Uterus (tissue), 4 donors: ENCODE results near the gene ABCC4. TPM values are rescaled to one million over a fixed set of nuclear protein-coding genes. Genes with fewer than 3 reads are reported as not detected.

ENCODE experiments used
- DNase-seq, 2 donors: peaks; one replicate each; pipeline ENCODE4 v3.0.0-alpha.2; 2019 to 2020
- H3K27ac ChIP-seq, 2 donors: fragments of 200-600 bp; sonication (generic); 1 replicate in 1 of 2; 2 replicates in 1 of 2; pipeline ENCODE4 v1.5.1; 2016 to 2018
- H3K27me3 ChIP-seq, 2 donors: fragments of 200-600 bp; sonication (generic); one replicate each; pipeline ENCODE4 v1.5.1; 2018 to 2019; ENCODE audit warnings: control low read depth in 1 of 2
- H3K36me3 ChIP-seq, 2 donors: fragments of 200-600 bp; sonication (generic); one replicate each; pipeline ENCODE4 v1.5.1; 2019; ENCODE audit warnings: control low read depth in 1 of 2
- H3K4me1 ChIP-seq, 2 donors: fragments of 200-600 bp; sonication (generic); one replicate each; pipeline ENCODE4 v1.5.1; 2018 to 2019; ENCODE audit warnings: control low read depth in 1 of 2
- H3K4me3 ChIP-seq, 2 donors: fragments of 200-600 bp; sonication (generic); 1 replicate in 1 of 2; 2 replicates in 1 of 2; pipeline ENCODE4 v1.5.1; 2018 to 2019; ENCODE audit warnings: mild to moderate bottlenecking in 1 of 2
- H3K9me3 ChIP-seq, 2 donors: fragments of 200-600 bp; sonication (generic); one replicate each; pipeline ENCODE4 v1.5.1; 2019; ENCODE audit warnings: control low read depth in 1 of 2
- POLR2A ChIP-seq, 2 donors: fragments of 450-650 bp; IDR thresholded peaks; one replicate each; pipeline ENCODE4 v1.6.1; 2016; ENCODE audit warnings: antibody characterized with exemption in 2 of 2, mild to moderate bottlenecking in 1 of 2, moderate library complexity in 1 of 2
- intact Hi-C: fragments of 100-400 bp; cut with DNase I; formaldehyde crosslinking; loops from one replicate; pipeline ENCODE4 v1.15.1; 2023; ENCODE audit warnings: low total_unique reads
- total RNA-seq, 4 donors: library from RNA; depleted of rRNA in 3 of 4; stranded (reverse); fragments of >200 nt in 3 of 4; gene quantifications; one replicate each; pipeline versions ENCODE4 v1.1.0 to v1.2.4, GENCODE V29; 2014 to 2023
- TF ChIP-seq, protein P1 (sequence below), 4 experiments: fragments of 200-600 bp in 2 of 4; fragments of 450-650 bp in 2 of 4; sonication (generic) in 2 of 4; IDR thresholded peaks; one replicate each; pipeline ENCODE4 v1.5.1; 2016 to 2019; ENCODE audit warnings: antibody characterized with exemption in 4 of 4, mild to moderate bottlenecking in 2 of 4, moderate library complexity in 1 of 4
- donor health status: DM: yes; HTN: yes; CAD: no.

The ABCC4 gene
- total RNA-seq, 4 donors from 2014 or later, result 13.8 to 37.7 (median 25.3) TPM

DNA sequence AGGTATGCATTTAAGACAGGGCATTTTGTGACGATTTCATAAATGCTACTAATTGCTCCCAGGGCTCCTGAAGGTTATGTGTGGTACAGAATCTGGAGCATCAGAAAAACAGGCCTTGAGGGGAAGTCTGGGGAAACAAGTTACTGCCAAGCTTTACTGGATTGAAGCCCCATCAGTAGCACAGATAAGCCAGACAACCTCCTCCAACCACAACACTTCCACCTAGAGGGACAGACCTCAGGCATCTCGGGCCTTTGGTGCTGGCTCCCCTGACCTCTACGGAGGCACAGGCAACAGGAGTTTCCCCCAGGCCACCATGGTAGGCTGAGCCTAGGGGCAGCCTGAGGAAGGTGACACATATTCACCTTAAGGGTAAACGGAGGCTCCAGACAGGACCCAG, 54.1 kb downstream of the ABCC4 start:
- H3K4me1 ChIP-seq, result no peaks in the 10 kb centered on the region
- no peak for DNase-seq
- H3K9me3 ChIP-seq, result no peaks in the 10 kb centered on the region
- H3K36me3 ChIP-seq, result no peaks in the 10 kb centered on the region
- intact Hi-C loops, result no loop called here
- H3K27ac ChIP-seq, result no peak overlapping the region
- TF ChIP-seq, protein P1, sequence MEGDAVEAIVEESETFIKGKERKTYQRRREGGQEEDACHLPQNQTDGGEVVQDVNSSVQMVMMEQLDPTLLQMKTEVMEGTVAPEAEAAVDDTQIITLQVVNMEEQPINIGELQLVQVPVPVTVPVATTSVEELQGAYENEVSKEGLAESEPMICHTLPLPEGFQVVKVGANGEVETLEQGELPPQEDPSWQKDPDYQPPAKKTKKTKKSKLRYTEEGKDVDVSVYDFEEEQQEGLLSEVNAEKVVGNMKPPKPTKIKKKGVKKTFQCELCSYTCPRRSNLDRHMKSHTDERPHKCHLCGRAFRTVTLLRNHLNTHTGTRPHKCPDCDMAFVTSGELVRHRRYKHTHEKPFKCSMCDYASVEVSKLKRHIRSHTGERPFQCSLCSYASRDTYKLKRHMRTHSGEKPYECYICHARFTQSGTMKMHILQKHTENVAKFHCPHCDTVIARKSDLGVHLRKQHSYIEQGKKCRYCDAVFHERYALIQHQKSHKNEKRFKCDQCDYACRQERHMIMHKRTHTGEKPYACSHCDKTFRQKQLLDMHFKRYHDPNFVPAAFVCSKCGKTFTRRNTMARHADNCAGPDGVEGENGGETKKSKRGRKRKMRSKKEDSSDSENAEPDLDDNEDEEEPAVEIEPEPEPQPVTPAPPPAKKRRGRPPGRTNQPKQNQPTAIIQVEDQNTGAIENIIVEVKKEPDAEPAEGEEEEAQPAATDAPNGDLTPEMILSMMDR (IDR thresholded peaks at IDR 0.05), result no peak
- no peak for TF ChIP-seq POLR2A (IDR thresholded peaks at IDR 0.05)
- H3K4me3 ChIP-seq, result no peak overlapping the region
- no peaks in the 10 kb centered on the region for H3K27me3 ChIP-seq

- Histone ChIP-seq H3K9me3 (no peaks in the 10 kb centered on the region), H3K36me3 (no peaks in the 10 kb centered on the region), H3K4me1 (no peaks in the 10 kb centered on the region), H3K4me3 (no peak overlapping the region), H3K27me3 (no peaks in the 10 kb centered on the region), H3K27ac (no peak overlapping the region)
- intact Hi-C loops, result no loop called here
- TF ChIP-seq POLR2A (IDR thresholded peaks at IDR 0.05), result no peak
- TF ChIP-seq, protein P1 (IDR thresholded peaks at IDR 0.05), result no peak
- DNase-seq, result no peak
These were observed 54.8 kb downstream of the ABCC4 start for GRCh38 chr13:95246292-95247082.

DNA sequence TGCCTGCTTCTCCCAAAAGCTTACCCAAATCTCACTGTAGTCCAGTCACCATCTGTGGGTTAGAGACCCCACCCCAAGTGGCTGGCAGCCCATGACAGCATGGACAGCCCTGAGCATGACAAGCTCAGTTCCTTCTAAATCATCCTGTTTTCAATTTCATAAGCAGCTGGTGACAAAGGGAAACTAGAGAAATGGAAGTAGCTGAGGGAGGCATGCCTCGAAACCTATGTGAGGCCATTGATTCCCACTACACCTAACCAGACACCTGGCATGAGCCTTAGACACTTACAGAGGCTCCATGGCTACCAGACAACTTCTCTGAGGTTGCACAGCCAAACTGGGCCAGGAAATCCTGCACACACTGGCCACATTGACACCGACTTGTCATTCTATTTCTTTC, 56.2 kb downstream of the ABCC4 start:
- Histone ChIP-seq H3K4me1 (no peaks in the 10 kb centered on the region), H3K27me3 (no peaks in the 10 kb centered on the region), H3K27ac (no peak overlapping the region), H3K4me3 (no peak overlapping the region), H3K36me3 (no peaks in the 10 kb centered on the region), H3K9me3 (no peaks in the 10 kb centered on the region)
- no peak for DNase-seq
- TF ChIP-seq, protein P1 (IDR thresholded peaks at IDR 0.05), result no peak
- TF ChIP-seq POLR2A (IDR thresholded peaks at IDR 0.05), result no peak
- intact Hi-C loops, result no loop called here

GRCh38 chr13:95243207-95243606, 58.0 kb downstream of the ABCC4 start:
- Histone ChIP-seq H3K27ac (no peak overlapping the region), H3K36me3 (no peaks in the 10 kb centered on the region), H3K4me1 (no peaks in the 10 kb centered on the region), H3K27me3 (no peaks in the 10 kb centered on the region), H3K4me3 (no peak overlapping the region), H3K9me3 (no peaks in the 10 kb centered on the region)
- TF ChIP-seq, protein P1 (IDR thresholded peaks at IDR 0.05), result no peak
- no peak for TF ChIP-seq POLR2A (IDR thresholded peaks at IDR 0.05)
- intact Hi-C loops, result no loop called here
- no peak for DNase-seq

GRCh38 chr13:95241321-95241720, 59.9 kb downstream of the ABCC4 start:
- no peak for DNase-seq
- no peak overlapping the region for H3K4me3 ChIP-seq
- intact Hi-C loops, result no loop called here
- H3K4me1 ChIP-seq, result no peaks in the 10 kb centered on the region
- H3K9me3 ChIP-seq, result no peaks in the 10 kb centered on the region
- H3K36me3 ChIP-seq, result no peaks in the 10 kb centered on the region
- no peaks in the 10 kb centered on the region for H3K27me3 ChIP-seq
- H3K27ac ChIP-seq, result no peak overlapping the region
- no peak for TF ChIP-seq POLR2A (IDR thresholded peaks at IDR 0.05)
- TF ChIP-seq, protein P1 (IDR thresholded peaks at IDR 0.05), result no peak
